ENCODE measurements around the gene KRTAP10-3. TPM values are rescaled to one million over a fixed set of nuclear protein-coding genes. Genes with fewer than 3 reads are reported as not detected.

KRTAP10-3 gene
- total and polyA plus RNA-seq, 2 donors (not counting 3 experiments of a cell fraction or from before 2014, with no cell fraction given), result not detected

- Histone ChIP-seq H3K9ac (replicated peaks; ENCODE audit: extremely low read depth, insufficient read depth, low read length) (no peak overlapping the region), H3K79me2 (ENCODE audit: control insufficient read depth, insufficient read depth, low read length) (no peaks in the 10 kb centered on the region), H3K36me3 (ENCODE audit: control insufficient read depth in 2 of 2, extremely low read depth in 1 of 2, insufficient read depth in 2 of 2, low read length in 2 of 2) (no peaks in the 10 kb centered on the region), H3K4me2 (ENCODE audit: insufficient read depth, low read length) (no peak overlapping the region), H4K20me1 (replicated peaks; ENCODE audit: control insufficient read depth, extremely low read depth, insufficient read depth, low read length) (no peaks in the 10 kb centered on the region), H2AFZ (ENCODE audit: low read depth, low read length) (no peak overlapping the region), H3K9me1 (replicated peaks; ENCODE audit: control insufficient read depth, extremely low read depth, insufficient read depth, low read length) (no peaks in the 10 kb centered on the region), H3K4me3 (replicated peaks in 1 of 3; ENCODE audit: insufficient read depth in 1 of 3, low read depth in 1 of 3, low read length in 3 of 3) (no peak overlapping the region), H3K27me3 (ENCODE audit: control insufficient read depth in 2 of 2, insufficient read depth in 2 of 2, low read length in 2 of 2) (peaks cover 0 to 2% of the 10 kb centered on the region in 2 experiments), H3K4me1 (ENCODE audit: control insufficient read depth, extremely low read depth, insufficient read depth, low read length) (no peaks in the 10 kb centered on the region), H3K27ac (ENCODE audit: insufficient read depth, low read depth, low read length) (no peak overlapping the region), H3K9me3 (replicated peaks; ENCODE audit: control insufficient read depth, insufficient read depth, low read length) (no peaks in the 10 kb centered on the region)
- FAIRE-seq (no peak), DNase-seq (ENCODE audit: low read depth, low spot score) (no peak)
- intact Hi-C loops (cut with micrococcal nuclease), result no loop called here
- TF ChIP-seq, protein P1, sequence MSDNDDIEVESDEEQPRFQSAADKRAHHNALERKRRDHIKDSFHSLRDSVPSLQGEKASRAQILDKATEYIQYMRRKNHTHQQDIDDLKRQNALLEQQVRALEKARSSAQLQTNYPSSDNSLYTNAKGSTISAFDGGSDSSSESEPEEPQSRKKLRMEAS (IDR thresholded peaks at IDR 0.05; ENCODE audit: insufficient read depth, insufficient read length), result no peak
- TF ChIP-seq MYC (IDR thresholded peaks at IDR 0.05; ENCODE audit: low read depth, low read length) (no peak), JUN (IDR thresholded peaks at IDR 0.05; ENCODE audit: borderline replicate concordance, insufficient read depth, insufficient read length, low read depth) (no peak), POLR2A (IDR thresholded peaks at IDR 0.05; ENCODE audit: low read depth, low read length) (no peak), EZH2 (IDR thresholded peaks at IDR 0.05; ENCODE audit: borderline replicate concordance, low read depth, low read length, severe bottlenecking) (no peak), GATA2 (IDR thresholded peaks at IDR 0.05; ENCODE audit: insufficient read depth, insufficient read length, low read depth, low read length) (no peak), POLR2AphosphoS5 (IDR thresholded peaks at IDR 0.05; ENCODE audit: insufficient read depth, low read depth, low read length) (no peak), FOS (IDR thresholded peaks at IDR 0.05; ENCODE audit: borderline replicate concordance, insufficient read depth, low read length) (no peak)
- TF ChIP-seq, protein P2, sequence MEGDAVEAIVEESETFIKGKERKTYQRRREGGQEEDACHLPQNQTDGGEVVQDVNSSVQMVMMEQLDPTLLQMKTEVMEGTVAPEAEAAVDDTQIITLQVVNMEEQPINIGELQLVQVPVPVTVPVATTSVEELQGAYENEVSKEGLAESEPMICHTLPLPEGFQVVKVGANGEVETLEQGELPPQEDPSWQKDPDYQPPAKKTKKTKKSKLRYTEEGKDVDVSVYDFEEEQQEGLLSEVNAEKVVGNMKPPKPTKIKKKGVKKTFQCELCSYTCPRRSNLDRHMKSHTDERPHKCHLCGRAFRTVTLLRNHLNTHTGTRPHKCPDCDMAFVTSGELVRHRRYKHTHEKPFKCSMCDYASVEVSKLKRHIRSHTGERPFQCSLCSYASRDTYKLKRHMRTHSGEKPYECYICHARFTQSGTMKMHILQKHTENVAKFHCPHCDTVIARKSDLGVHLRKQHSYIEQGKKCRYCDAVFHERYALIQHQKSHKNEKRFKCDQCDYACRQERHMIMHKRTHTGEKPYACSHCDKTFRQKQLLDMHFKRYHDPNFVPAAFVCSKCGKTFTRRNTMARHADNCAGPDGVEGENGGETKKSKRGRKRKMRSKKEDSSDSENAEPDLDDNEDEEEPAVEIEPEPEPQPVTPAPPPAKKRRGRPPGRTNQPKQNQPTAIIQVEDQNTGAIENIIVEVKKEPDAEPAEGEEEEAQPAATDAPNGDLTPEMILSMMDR (IDR thresholded peaks at IDR 0.05; ENCODE audit: extremely low read depth in 1 of 2, insufficient read depth in 1 of 2, low read depth in 1 of 2, low read length in 2 of 2), result no peak
- ChIA-PET CTCF (no interaction called here), POLR2A (no interaction called here)
- dilution Hi-C loops (cut with MboI; ENCODE audit: extremely low pct_ligation_motif_present, low sequenced_read_pairs), result no loop called here
- no TSS peak for BruUV-seq (replicated peaks)
Observed at GRCh38 chr21:44598061-44598460, 39.5 kb upstream of the KRTAP10-3 start.
